Brain microvascular endothelial cell (primary cell): ENCODE results near the gene P2RX7.

Experiments
- DNase-seq: peaks from one replicate; pipeline ENCODE4 v3.0.0-alpha.2; 2020
- H3K27ac ChIP-seq: fragments of 250-450 bp; sonication (Bioruptor Pico); 2 replicates; pipeline ENCODE4 v1.5.1; 2020; ENCODE audit warnings: mild to moderate bottlenecking, moderate library complexity
- H3K27me3 ChIP-seq: fragments of 250-450 bp; sonication (Bioruptor Pico); replicated peaks from 2 replicates; pipeline ENCODE4 v1.5.1; 2020; ENCODE audit warnings: mild to moderate bottlenecking
- H3K36me3 ChIP-seq: fragments of 250-450 bp; sonication (Bioruptor Pico); replicated peaks from 2 replicates; pipeline ENCODE4 v1.5.1; 2020; ENCODE audit warnings: mild to moderate bottlenecking
- H3K4me3 ChIP-seq: 2 replicates; pipeline ENCODE4 v1.5.1; 2011; ENCODE audit warnings: low read depth, mild to moderate bottlenecking, control low read depth, low read length, moderate library complexity
- in situ Hi-C: cut with HindIII; loops from 2 replicates; pipeline ENCODE4 v1.10.0; 2017; ENCODE audit warnings: low sequenced_read_pairs, low pct_ligation_motif_present
- TF ChIP-seq, protein P1 (sequence below): IDR thresholded peaks from 2 replicates; pipeline ENCODE4 v1.5.1; 2011; ENCODE audit warnings: low read depth, mild to moderate bottlenecking, moderate library complexity, low read length, control low read depth, inconsistent platforms; ENCODE audit errors: missing control alignments

Gene P2RX7

DNA sequence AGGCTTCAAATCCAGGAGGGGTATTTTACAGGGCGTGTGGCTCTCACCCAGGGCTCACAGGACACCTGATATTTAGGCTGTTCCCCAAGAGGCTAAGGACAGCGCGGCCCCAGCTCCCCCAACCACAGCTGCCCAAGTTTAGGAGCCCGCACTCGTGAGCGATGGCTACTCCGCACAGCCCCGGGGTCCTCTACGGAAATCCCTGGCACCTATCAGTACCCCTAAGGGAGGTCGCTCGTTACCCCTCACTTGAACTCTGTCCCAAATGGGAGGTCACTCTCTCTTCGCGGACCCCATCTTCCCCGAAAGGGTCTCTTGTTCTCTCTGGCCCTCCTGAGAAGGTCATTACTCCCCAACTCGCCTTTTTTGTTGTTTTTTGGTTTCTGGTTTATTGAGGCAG, 76.5 kb downstream of the P2RX7 start:
- TF ChIP-seq, protein P1, sequence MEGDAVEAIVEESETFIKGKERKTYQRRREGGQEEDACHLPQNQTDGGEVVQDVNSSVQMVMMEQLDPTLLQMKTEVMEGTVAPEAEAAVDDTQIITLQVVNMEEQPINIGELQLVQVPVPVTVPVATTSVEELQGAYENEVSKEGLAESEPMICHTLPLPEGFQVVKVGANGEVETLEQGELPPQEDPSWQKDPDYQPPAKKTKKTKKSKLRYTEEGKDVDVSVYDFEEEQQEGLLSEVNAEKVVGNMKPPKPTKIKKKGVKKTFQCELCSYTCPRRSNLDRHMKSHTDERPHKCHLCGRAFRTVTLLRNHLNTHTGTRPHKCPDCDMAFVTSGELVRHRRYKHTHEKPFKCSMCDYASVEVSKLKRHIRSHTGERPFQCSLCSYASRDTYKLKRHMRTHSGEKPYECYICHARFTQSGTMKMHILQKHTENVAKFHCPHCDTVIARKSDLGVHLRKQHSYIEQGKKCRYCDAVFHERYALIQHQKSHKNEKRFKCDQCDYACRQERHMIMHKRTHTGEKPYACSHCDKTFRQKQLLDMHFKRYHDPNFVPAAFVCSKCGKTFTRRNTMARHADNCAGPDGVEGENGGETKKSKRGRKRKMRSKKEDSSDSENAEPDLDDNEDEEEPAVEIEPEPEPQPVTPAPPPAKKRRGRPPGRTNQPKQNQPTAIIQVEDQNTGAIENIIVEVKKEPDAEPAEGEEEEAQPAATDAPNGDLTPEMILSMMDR = no peak
- in situ Hi-C loops = no loop called here
- no peak for DNase-seq
- no peak overlapping the region for H3K27ac ChIP-seq
- H3K27me3 ChIP-seq = no peaks in the 10 kb centered on the region
- H3K36me3 ChIP-seq = no peaks in the 10 kb centered on the region
- H3K4me3 ChIP-seq = no peak overlapping the region

DNA sequence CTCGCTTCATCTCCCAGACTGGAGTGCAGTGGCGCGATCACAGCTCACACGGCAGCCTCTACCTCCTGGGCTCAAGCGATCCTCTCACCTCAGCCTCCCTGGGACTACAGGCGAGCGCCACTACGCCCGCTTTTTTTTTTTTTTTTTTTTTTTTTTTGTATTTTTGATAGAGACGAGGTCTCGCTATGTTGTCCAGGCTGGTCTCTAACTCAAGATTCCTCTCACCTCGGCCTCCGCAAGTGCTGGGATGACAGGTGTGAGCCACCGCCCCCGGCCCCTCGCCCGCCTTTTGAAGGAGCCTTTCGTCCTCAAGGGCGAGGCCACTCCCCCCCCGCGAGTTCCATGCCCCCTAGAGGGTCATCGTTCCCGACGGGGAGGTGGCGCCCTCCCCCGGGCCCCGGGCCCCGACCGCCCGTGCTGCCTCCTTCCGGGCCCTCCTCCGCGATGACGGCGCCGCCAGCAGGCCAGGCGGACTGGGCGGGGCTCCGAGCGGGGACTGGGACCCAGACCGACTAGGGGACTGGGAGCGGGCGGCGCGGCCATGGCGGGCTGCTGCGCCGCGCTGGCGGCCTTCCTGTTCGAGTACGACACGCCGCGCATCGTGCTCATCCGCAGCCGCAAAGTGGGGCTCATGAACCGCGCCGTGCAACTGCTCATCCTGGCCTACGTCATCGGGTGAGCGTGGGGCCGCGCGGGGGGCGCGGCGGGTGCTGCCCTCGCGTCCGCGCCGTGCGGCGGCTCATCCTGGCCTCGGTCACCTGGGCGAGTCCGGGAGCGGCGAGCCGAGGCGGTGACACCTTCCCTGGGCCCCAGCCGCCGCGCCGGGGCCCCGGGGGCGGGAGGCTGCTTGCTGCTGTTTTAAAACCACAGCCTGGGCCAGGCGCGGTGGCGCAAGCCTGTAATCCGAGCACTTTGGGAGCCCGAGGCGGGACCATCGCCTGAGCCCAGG, 77.2 kb downstream of the P2RX7 start, which contains the start of gene P2RX4:
Gene P2RX4, plus strand, starts transcription at position 506 of the 949 bp plus-strand sequence. Its CDS starts 36 bp downstream, at position 542.
- H3K27me3 ChIP-seq = no peaks in the 10 kb centered on the region
- TF ChIP-seq, protein P1 = no peak
- in situ Hi-C loops = no loop called here
- peak within 1 kb of the TSS; percentile 59 for H3K27ac ChIP-seq
- peak within 1 kb of the TSS; percentile 62 for H3K4me3 ChIP-seq
- no peaks in the 10 kb centered on the region for H3K36me3 ChIP-seq
- peak; percentile 61 for DNase-seq

DNA sequence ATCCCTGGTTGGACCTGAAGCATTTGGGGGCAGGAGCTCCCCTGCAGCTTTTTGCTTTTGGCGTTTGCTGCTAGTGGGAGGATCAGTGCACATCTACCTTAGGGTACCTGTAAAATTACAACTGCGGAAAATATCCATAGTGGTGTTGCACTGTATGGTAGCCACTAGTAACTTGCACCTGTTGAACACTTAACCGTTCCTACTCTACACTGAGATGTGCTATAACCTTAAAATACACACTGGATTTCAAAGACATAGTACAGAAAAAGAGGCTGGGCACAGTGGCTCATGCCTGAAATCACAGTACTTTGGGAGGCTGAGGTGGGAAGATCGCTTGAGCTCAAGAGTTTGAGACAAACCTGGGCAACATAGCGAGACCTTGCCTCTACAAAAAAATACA, 80.2 kb downstream of the P2RX7 start:
- Histone ChIP-seq H3K4me3 (no peak overlapping the region), H3K36me3 (no peaks in the 10 kb centered on the region), H3K27me3 (no peaks in the 10 kb centered on the region), H3K27ac (no peak overlapping the region)
- in situ Hi-C loops = no loop called here
- TF ChIP-seq, protein P1 = no peak
- DNase-seq = no peak

DNA sequence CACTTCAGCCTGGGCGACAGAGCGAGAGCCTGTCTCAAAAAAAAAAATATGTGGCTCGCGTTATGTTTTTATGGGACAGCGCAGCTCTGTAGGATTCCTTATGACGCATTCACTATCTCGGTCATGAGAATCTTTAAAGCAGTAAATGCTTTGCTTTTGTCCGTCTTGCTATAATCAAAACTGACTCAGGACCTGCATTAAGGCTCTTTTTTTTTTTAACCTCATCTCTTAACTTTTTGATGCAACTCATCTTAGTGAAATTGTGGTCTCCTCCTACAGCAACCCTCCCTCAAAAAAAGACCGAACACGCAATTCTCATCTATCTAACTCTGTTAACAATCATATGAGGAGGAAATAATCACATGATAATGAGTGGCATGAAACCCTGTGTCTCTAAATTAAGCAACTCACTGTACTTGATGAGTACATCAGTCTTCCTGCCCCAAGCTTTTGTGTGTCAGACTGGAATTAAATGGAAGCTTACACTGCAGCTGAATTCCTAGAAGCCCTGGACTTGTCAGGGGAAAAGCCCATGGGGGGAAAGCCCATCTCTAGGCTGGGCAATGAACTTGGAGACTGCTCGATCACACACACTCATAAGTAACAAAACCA, 81.6 kb downstream of the P2RX7 start:
- DNase-seq = peak; percentile 20
- H3K27me3 ChIP-seq = no peaks in the 10 kb centered on the region
- in situ Hi-C loops = no loop called here
- no peak overlapping the region for H3K4me3 ChIP-seq
- H3K27ac ChIP-seq = peak overlapping the region; percentile 48
- H3K36me3 ChIP-seq = no peaks in the 10 kb centered on the region
- TF ChIP-seq, protein P1 = no peak

DNA sequence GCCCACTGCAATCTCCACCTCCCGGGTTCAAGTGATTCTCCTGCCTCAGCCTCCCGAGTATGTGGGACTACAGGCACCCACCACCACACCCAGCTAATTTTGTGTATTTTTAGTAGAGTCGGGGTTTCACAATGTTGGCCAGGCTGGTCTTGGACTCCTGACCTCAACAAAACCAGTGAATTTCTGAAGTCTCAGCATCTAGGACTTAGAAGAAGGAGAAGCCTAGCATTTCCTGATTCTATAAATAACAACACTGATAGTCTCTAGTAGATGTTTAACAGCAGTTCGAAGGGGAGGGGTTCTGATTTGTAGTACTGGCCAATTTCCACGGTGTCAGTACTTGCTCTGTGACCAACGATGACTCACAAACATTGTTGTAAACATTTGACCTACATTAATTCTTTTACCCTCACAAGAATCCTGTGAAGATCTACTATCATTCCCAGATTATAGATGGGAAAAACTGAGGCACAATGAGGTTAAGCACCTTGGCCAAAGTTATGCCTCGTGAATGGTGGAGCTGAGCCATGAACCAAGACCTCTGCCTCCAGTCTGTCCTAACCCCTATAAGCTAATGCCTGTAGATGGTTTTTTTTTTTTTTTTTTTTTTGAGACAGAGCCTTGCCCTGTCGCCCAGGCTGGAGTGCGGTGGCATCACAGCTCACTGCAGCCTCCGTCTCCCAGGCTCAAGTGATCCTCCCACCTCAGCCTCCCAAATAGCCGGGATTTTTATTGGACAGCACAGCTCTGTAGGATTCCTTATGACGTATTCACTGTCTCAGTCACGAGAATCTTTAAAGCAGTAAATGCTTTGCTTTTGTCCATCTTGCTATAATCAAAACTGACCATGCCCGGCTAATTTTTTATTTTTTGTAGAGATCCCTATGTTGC, 82.4 kb downstream of the P2RX7 start:
- Histone ChIP-seq H3K36me3 (no peaks in the 10 kb centered on the region), H3K27me3 (no peaks in the 10 kb centered on the region), H3K4me3 (no peak overlapping the region), H3K27ac (peak overlapping the region; percentile 48)
- TF ChIP-seq, protein P1 = no peak
- peak; percentile 89 for DNase-seq
- in situ Hi-C loops = no loop called here
